ENCODE results near the gene ANKRD13D.
A peak's percentile ranks its signal among the peaks of the same experiment; 100 is the strongest.

- TF ChIP-seq CTCF (IDR thresholded peaks at IDR 0.05; ENCODE audit: insufficient read depth, low read depth, low read length) (peak; percentile 77), EZH2 (IDR thresholded peaks at IDR 0.05; ENCODE audit: insufficient read depth, low read length) (no peak)
Observed at GRCh38 chr11:67262731-67263675, 26.1 kb upstream of the ANKRD13D start.

Data from astrocyte (in vitro differentiated cells and primary cell).